Measurements from ENCODE around the gene CABCOCO1. TPM values are rescaled to one million over a fixed set of nuclear protein-coding genes. Genes with fewer than 3 reads are reported as not detected.

Gene CABCOCO1
- total RNA-seq, 4 donors from 2014 or later, result 0.94 to 1.6 (median 1.3) TPM

- 86 to 90% methylated on average over 6 to 7 of the region's 7 CpGs for WGBS, 2 donors (ENCODE audit: low coverage in 1 of 2)
- peaks cover 0 to 16% (median 9%) of the 10 kb centered on the region in 3 donors for H3K4me1 ChIP-seq
- H3K27me3 ChIP-seq, result no peaks in the 10 kb centered on the region
- ATAC-seq, result no peak
- H3K27ac ChIP-seq, result no peak overlapping the region
- H3K4me3 ChIP-seq, result no peak overlapping the region
- no peak for TF ChIP-seq CTCF (IDR thresholded peaks at IDR 0.05)
- no peak for TF ChIP-seq POLR2AphosphoS5 (IDR thresholded peaks at IDR 0.05)
- TF ChIP-seq EP300 (IDR thresholded peaks at IDR 0.05), result no peak
- TF ChIP-seq POLR2A (IDR thresholded peaks at IDR 0.05), result no peak
- no peaks in the 10 kb centered on the region for H3K9me3 ChIP-seq
- H3K36me3 ChIP-seq, result no peaks in the 10 kb centered on the region
These were observed 114.0 kb downstream of the CABCOCO1 start for GRCh38 chr10:61776615-61777266.

- H3K27ac ChIP-seq, result no peak overlapping the region
- H3K4me3 ChIP-seq, result no peak overlapping the region
- no peak for TF ChIP-seq POLR2AphosphoS5 (IDR thresholded peaks at IDR 0.05)
- no peak for TF ChIP-seq CTCF (IDR thresholded peaks at IDR 0.05)
- no peak for TF ChIP-seq POLR2A (IDR thresholded peaks at IDR 0.05)
- TF ChIP-seq EP300 (IDR thresholded peaks at IDR 0.05), result no peak
- H3K36me3 ChIP-seq, result no peaks in the 10 kb centered on the region
- no peaks in the 10 kb centered on the region for H3K27me3 ChIP-seq
- H3K9me3 ChIP-seq, result no peaks in the 10 kb centered on the region
- H3K4me1 ChIP-seq, result peaks cover 0 to 16% (median 9%) of the 10 kb centered on the region in 3 donors
- ATAC-seq, result no peak
These were observed 115.4 kb downstream of the CABCOCO1 start for GRCh38 chr10:61778137-61778536.

DNA sequence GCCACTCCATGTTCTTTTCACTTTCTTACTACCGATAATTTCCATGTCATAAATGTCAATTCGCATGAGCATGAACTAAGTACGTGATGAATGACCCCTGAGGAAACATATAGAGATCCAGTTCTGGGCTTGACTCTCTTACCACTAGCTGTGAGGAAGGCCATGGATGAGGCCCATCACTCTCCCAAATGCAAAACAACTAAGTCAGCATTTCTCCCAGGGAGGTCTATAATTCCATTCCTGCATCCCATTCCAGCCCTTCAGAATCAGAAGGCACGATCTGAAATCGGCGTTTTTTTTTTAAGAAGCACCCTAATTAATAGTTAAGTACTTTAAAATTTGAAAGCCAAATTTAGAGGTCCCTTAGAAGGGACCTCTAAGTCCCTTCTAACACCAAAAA lies 116.5 kb downstream of the CABCOCO1 start:
- H3K36me3 ChIP-seq, result no peaks in the 10 kb centered on the region
- no peaks in the 10 kb centered on the region for H3K9me3 ChIP-seq
- no peak overlapping the region for H3K4me3 ChIP-seq
- peaks cover 0 to 16% (median 9%) of the 10 kb centered on the region in 3 donors for H3K4me1 ChIP-seq
- TF ChIP-seq POLR2AphosphoS5 (IDR thresholded peaks at IDR 0.05) (no peak), EP300 (IDR thresholded peaks at IDR 0.05) (no peak), POLR2A (IDR thresholded peaks at IDR 0.05) (no peak), CTCF (IDR thresholded peaks at IDR 0.05) (no peak)
- H3K27ac ChIP-seq, result peak overlapping the region; percentile 43 to 75 (median 66)
- ATAC-seq, result no peak
- no peaks in the 10 kb centered on the region for H3K27me3 ChIP-seq
- 81 to 86% methylated on average over 6 of the region's 6 CpGs for whole genome bisulfite sequencing, 2 donors (ENCODE audit: low coverage in 1 of 2)

DNA sequence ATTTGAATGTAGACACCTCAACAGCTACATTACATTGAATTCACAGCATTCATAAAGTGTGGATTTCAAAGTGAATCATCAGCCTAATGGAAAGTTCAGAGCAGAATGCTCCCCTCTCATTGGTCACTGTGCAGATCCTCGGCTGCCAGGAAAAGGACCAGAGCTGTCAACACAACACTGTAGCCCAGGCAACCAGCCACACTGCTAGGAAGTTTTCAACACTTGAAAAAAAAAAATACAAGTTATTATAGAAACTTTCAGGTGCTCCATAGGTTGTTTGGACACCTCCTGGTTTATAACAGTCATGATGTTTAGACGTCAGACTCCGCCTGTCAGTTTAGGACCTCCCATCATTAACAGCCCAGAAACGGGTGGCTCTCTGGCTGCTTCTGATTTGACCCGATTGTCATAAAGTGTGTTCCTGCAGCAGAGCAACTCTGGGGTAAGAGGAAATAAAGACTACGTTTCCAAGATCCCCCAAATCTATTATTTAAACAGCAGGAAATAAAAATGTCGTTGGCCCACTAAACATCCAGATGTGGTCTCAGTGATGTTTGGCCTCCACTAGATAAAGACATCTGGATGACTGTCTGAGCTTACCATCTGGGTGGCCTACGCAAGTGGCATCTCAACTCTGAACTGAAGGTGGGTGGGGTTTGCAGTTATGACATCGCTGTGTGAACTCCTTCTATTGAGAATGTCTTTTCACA lies 117.4 kb downstream of the CABCOCO1 start:
- H3K27me3 ChIP-seq, result no peaks in the 10 kb centered on the region
- 21 to 26% methylated on average over 7 to 9 of the region's 9 CpGs for WGBS, 2 donors (ENCODE audit: low coverage in 1 of 2)
- H3K4me1 ChIP-seq, result peaks cover 0 to 16% (median 9%) of the 10 kb centered on the region in 3 donors
- no peak for TF ChIP-seq POLR2A (IDR thresholded peaks at IDR 0.05)
- peak; percentile 19 for TF ChIP-seq POLR2AphosphoS5 (IDR thresholded peaks at IDR 0.05)
- no peak for TF ChIP-seq EP300 (IDR thresholded peaks at IDR 0.05)
- peak overlapping the region in 1 of 2 donors; percentile 15 for H3K4me3 ChIP-seq
- no peaks in the 10 kb centered on the region for H3K9me3 ChIP-seq
- peak overlapping the region; percentile 61 to 75 (median 66) for H3K27ac ChIP-seq
- no peaks in the 10 kb centered on the region for H3K36me3 ChIP-seq
- peak; percentile 91 for ATAC-seq

DNA sequence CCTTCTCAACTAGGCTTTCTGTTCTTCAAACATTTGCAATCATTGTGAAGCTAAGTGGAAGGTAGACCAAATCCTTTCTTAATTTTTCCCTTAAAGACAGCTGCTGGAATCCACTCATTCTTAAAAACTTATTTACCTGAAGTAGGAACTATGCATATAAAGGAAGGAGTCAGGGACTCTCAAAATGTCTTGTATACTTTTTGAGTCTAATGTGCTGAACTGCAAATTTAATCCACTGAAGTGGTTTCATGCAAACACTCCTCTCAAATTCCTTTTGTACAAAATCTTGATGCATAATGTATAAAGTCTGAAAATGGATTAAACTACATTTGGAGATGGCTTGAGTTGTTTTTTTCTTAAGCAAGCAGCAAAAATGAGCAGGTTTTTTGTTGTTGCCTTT lies 118.0 kb downstream of the CABCOCO1 start:
- peak overlapping the region; percentile 61 to 75 (median 66) for H3K27ac ChIP-seq

More for the DNA sequence above, 118.0 kb downstream of the CABCOCO1 start:
- Histone ChIP-seq H3K4me1 (peaks cover 0 to 16% (median 9%) of the 10 kb centered on the region in 3 donors), H3K36me3 (no peaks in the 10 kb centered on the region), H3K9me3 (no peaks in the 10 kb centered on the region), H3K4me3 (no peak overlapping the region), H3K27me3 (no peaks in the 10 kb centered on the region)
- TF ChIP-seq EP300 (IDR thresholded peaks at IDR 0.05) (no peak), POLR2AphosphoS5 (IDR thresholded peaks at IDR 0.05) (no peak), CTCF (IDR thresholded peaks at IDR 0.05) (no peak), POLR2A (IDR thresholded peaks at IDR 0.05) (no peak)
- no peak for ATAC-seq

All from gastroesophageal sphincter (tissue), 4 donors.